Naive B cell (primary cell): Measurements from ENCODE around the gene COL25A1. TPM values are rescaled to one million over a fixed set of nuclear protein-coding genes. Genes with fewer than 3 reads are reported as not detected.
"Not testable (repeated sequence)": the region's sequence is repeated elsewhere in the genome, so short reads cannot be mapped to it uniquely, and the experiment has no call there.

Experiments
- ATAC-seq, 2 donors: fragments of 150-1000 bp; cut with Tn5 transposase; 2 replicates each; pipeline ENCODE4 v1.10.0; 2021; ENCODE audit warnings: low read depth in 2 of 2, mild to moderate bottlenecking in 2 of 2, moderate library complexity in 2 of 2
- DNase-seq: peaks from one replicate; pipeline ENCODE4 v3.0.0; 2022
- H3K27ac Mint-ChIP-seq, 6 donors: one replicate each; pipeline ENCODE4 v1.8.0; 2020 to 2022; ENCODE audit warnings: mild to moderate bottlenecking in 6 of 6, mixed read lengths in 6 of 6, moderate library complexity in 5 of 6, inconsistent platforms in 2 of 6
- H3K27me3 Mint-ChIP-seq, 3 donors: one replicate each; pipeline ENCODE4 v1.8.0; 2021 to 2022; ENCODE audit warnings: mixed read lengths in 3 of 3, mild to moderate bottlenecking in 1 of 3
- H3K36me3 Mint-ChIP-seq, 2 donors: one replicate each; pipeline ENCODE4 v1.8.0; 2020 to 2022; ENCODE audit warnings: mixed read lengths in 2 of 2, inconsistent platforms in 1 of 2, mild to moderate bottlenecking in 1 of 2
- H3K4me1 Mint-ChIP-seq, 3 donors: one replicate each; pipeline ENCODE4 v1.8.0; 2020 to 2022; ENCODE audit warnings: mixed read lengths in 3 of 3, inconsistent platforms in 1 of 3, mild to moderate bottlenecking in 1 of 3, moderate library complexity in 1 of 3
- H3K4me3 Mint-ChIP-seq, 8 donors: one replicate each; pipeline ENCODE4 v1.8.0; 2020 to 2022; ENCODE audit warnings: mild to moderate bottlenecking in 8 of 8, mixed read lengths in 8 of 8, moderate library complexity in 8 of 8, inconsistent platforms in 2 of 8
- H3K9me3 Mint-ChIP-seq, 7 donors: one replicate each; pipeline ENCODE4 v1.8.0; 2020 to 2022; ENCODE audit warnings: mixed read lengths in 7 of 7, mild to moderate bottlenecking in 5 of 7, inconsistent platforms in 2 of 7, moderate library complexity in 1 of 7
- polyA plus RNA-seq, 6 donors: library from polyadenylated mRNA; unstranded; fragments of 300-500 nt; fragmentation: Illumina TruSeq; gene quantifications; one replicate each; pipeline ENCODE4 v1.2.3, GENCODE V29; 2021; ENCODE audit warnings: low read depth in 6 of 6

COL25A1 gene
- polyA plus RNA-seq, 6 donors from 2014 or later: not detected

- DNase-seq (no peak), ATAC-seq (no peak)
- H3K27ac Mint-ChIP-seq: peak overlapping the region in 1 of 6 donors; percentile 23
- no peaks in the 10 kb centered on the region for H3K4me1 Mint-ChIP-seq
- H3K27me3 Mint-ChIP-seq: peaks cover 3 to 8% (median 5%) of the 10 kb centered on the region in 3 donors
- no peaks in the 10 kb centered on the region for H3K36me3 Mint-ChIP-seq
- H3K9me3 Mint-ChIP-seq: no peaks in the 10 kb centered on the region
- no peak overlapping the region for H3K4me3 Mint-ChIP-seq
Observed at GRCh38 chr4:108941904-108942430, 360.5 kb downstream of the COL25A1 start.

DNA sequence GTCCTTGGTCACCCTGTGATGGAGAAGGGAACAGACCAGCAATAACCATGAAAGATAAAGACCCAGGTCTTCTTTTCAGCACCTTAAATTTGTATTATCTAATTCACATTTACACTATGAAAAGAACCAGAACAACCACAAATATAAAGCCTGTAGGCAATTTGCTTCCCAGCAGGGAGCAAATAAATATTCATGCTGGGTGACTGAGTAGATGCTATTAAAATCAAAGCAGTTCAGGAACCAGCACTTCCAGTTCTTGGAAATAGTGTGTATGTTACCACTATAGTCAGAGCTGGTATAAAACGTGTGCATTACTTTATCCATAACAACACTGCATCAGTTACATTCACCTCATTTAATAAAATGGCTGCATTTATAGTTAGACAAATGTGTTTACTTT lies 361.8 kb downstream of the COL25A1 start:
- H3K27me3 Mint-ChIP-seq: peaks cover 0 to 8% (median 0%) of the 10 kb centered on the region in 3 donors
- H3K27ac Mint-ChIP-seq: no peak overlapping the region
- no peak for ATAC-seq
- H3K4me1 Mint-ChIP-seq: no peaks in the 10 kb centered on the region
- no peaks in the 10 kb centered on the region for H3K36me3 Mint-ChIP-seq
- DNase-seq: no peak
- no peaks in the 10 kb centered on the region for H3K9me3 Mint-ChIP-seq
- H3K4me3 Mint-ChIP-seq: no peak overlapping the region

GRCh38 chr4:108940149-108940548 lies 362.3 kb downstream of the COL25A1 start:
- ATAC-seq (no peak), DNase-seq (no peak)
- H3K27ac Mint-ChIP-seq: no peak overlapping the region
- peaks cover 0 to 8% (median 0%) of the 10 kb centered on the region in 3 donors for H3K27me3 Mint-ChIP-seq
- no peaks in the 10 kb centered on the region for H3K9me3 Mint-ChIP-seq
- H3K4me1 Mint-ChIP-seq: no peaks in the 10 kb centered on the region
- H3K4me3 Mint-ChIP-seq: no peak overlapping the region
- H3K36me3 Mint-ChIP-seq: no peaks in the 10 kb centered on the region

- ATAC-seq (no peak), DNase-seq (no peak)
- Mint-ChIP-seq H3K36me3 (no peaks in the 10 kb centered on the region), H3K27me3 (peaks cover 0 to 8% (median 5%) of the 10 kb centered on the region in 3 donors), H3K27ac (no peak overlapping the region), H3K4me1 (no peaks in the 10 kb centered on the region), H3K9me3 (peaks cover 0 to 5% (median 0%) of the 10 kb centered on the region in 7 donors), H3K4me3 (no peak overlapping the region)
Observed at GRCh38 chr4:108937066-108937465, 365.4 kb downstream of the COL25A1 start.

DNA sequence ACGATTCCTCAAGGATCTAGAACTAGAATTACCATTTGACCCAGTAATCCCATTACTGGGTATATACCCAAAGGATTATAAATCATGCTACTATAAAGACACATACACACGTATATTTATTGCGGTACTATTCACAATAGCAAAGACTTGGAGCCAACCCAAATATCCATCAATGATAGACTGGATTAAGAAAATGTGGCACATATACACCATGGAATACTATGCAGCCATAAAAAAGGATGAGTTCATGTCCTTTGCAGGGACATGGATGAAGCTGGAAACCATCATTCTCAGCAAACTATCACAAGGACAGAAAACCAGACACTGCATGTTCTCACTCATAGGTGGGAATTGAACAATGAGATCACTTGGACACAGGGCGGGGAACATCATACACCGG lies 368.5 kb downstream of the COL25A1 start:
- H3K4me1 Mint-ChIP-seq, H3K36me3 Mint-ChIP-seq, H3K27ac Mint-ChIP-seq, DNase-seq, H3K4me3 Mint-ChIP-seq, H3K9me3 Mint-ChIP-seq, ATAC-seq: not testable (repeated sequence)
- peaks cover 0 to 10% (median 8%) of the 10 kb centered on the region in 3 donors for H3K27me3 Mint-ChIP-seq

DNA sequence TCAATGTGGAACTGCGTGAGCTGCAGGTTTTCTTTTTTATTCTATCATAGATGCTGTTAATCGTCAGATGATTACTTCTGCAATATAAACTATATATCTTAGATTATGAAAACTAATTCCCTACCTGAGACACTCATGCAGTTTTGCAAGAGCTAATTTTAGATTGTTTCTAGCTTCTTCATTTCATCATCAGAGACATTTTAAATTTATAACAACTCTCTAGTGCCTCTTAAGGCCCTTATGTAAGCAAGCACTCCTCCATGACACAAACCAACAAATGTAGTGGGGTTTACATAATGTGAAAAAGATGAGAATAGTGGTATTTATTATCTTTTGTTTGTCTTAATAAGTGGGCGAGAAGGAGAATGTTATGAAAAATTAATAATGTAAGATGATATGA lies 369.4 kb downstream of the COL25A1 start:
- no peak for DNase-seq
- Mint-ChIP-seq H3K4me3 (no peak overlapping the region), H3K27ac (no peak overlapping the region), H3K36me3 (no peaks in the 10 kb centered on the region), H3K4me1 (no peaks in the 10 kb centered on the region), H3K9me3 (peaks cover 0 to 5% (median 0%) of the 10 kb centered on the region in 7 donors), H3K27me3 (peaks cover 0 to 10% (median 8%) of the 10 kb centered on the region in 3 donors)
- ATAC-seq: no peak

GRCh38 chr4:108931926-108932325 lies 370.5 kb downstream of the COL25A1 start:
- H3K4me1 Mint-ChIP-seq: no peaks in the 10 kb centered on the region
- no peak overlapping the region for H3K4me3 Mint-ChIP-seq
- ATAC-seq (no peak), DNase-seq (no peak)
- H3K9me3 Mint-ChIP-seq: peaks cover 0 to 5% (median 0%) of the 10 kb centered on the region in 7 donors
- H3K27me3 Mint-ChIP-seq: peaks cover 0 to 10% (median 0%) of the 10 kb centered on the region in 3 donors
- H3K27ac Mint-ChIP-seq: no peak overlapping the region
- H3K36me3 Mint-ChIP-seq: no peaks in the 10 kb centered on the region

DNA sequence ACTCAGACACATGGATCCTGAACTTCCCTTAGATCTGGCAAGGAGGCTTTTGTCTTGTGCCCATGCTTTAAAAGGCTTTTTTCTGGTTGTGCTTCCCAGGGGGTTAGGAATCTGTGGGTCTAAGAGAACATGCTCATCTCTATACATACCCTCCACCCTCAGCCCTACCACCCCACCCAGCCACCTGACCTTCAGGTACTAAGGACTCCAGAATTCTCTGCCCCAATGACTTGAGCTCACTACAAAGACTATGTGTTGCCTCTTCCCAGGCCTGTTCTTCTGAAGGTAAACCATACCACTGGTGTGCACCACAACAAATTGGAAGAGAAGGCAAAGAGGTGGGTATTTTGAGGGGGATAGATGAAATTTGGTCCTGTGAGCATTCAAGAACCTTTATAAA lies 372.3 kb downstream of the COL25A1 start:
- Mint-ChIP-seq H3K4me1 (no peaks in the 10 kb centered on the region), H3K36me3 (no peaks in the 10 kb centered on the region), H3K27ac (no peak overlapping the region), H3K27me3 (peaks cover 0 to 10% (median 2%) of the 10 kb centered on the region in 3 donors), H3K4me3 (no peak overlapping the region), H3K9me3 (peaks cover 0 to 5% (median 0%) of the 10 kb centered on the region in 7 donors)
- ATAC-seq (no peak), DNase-seq (no peak)

- Mint-ChIP-seq H3K4me1 (no peaks in the 10 kb centered on the region), H3K27ac (no peak overlapping the region)
- DNase-seq: no peak
Observed at GRCh38 chr4:108926781-108927180, 375.7 kb downstream of the COL25A1 start.

GRCh38 chr4:108926061-108926460 lies 376.4 kb downstream of the COL25A1 start:
- H3K9me3 Mint-ChIP-seq: no peaks in the 10 kb centered on the region

More at GRCh38 chr4:108926781-108927180, 375.7 kb downstream of the COL25A1 start:
- no peaks in the 10 kb centered on the region for H3K36me3 Mint-ChIP-seq
- no peak for ATAC-seq
- H3K9me3 Mint-ChIP-seq: no peaks in the 10 kb centered on the region
- peaks cover 4 to 5% (median 5%) of the 10 kb centered on the region in 3 donors for H3K27me3 Mint-ChIP-seq
- no peak overlapping the region for H3K4me3 Mint-ChIP-seq

DNA sequence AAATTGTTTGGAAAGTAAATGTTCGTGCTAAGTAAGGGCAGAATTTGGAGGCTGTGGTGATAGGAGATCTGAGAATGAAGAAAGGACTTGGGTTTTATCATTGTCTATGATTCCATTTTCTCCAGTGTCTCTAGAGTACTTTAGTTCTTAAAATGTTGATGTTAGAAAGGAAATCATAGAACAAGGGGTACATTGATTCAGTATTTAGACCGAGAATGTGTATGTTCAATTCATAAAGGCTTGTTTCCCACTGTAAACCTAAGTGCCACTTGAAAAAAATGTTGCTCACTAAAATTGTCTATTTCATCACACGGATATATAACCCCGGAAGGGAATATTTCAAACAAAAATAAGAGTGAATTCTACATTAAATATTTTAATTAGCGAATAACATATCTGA lies 380.3 kb downstream of the COL25A1 start:
- no peaks in the 10 kb centered on the region for H3K4me1 Mint-ChIP-seq
- H3K9me3 Mint-ChIP-seq: no peaks in the 10 kb centered on the region
- peaks cover 2 to 8% (median 4%) of the 10 kb centered on the region in 3 donors for H3K27me3 Mint-ChIP-seq
- no peak overlapping the region for H3K27ac Mint-ChIP-seq
- no peak for ATAC-seq
- H3K4me3 Mint-ChIP-seq: no peak overlapping the region
- H3K36me3 Mint-ChIP-seq: no peaks in the 10 kb centered on the region
- no peak for DNase-seq

More at GRCh38 chr4:108926061-108926460, 376.4 kb downstream of the COL25A1 start:
- no peak overlapping the region for H3K27ac Mint-ChIP-seq
- peaks cover 0 to 5% (median 4%) of the 10 kb centered on the region in 3 donors for H3K27me3 Mint-ChIP-seq
- ATAC-seq (no peak), DNase-seq (no peak)
- H3K4me1 Mint-ChIP-seq: no peaks in the 10 kb centered on the region
- no peak overlapping the region for H3K4me3 Mint-ChIP-seq
- H3K36me3 Mint-ChIP-seq: no peaks in the 10 kb centered on the region

GRCh38 chr4:108920395-108921087 lies 381.9 kb downstream of the COL25A1 start:
- no peak overlapping the region for H3K4me3 Mint-ChIP-seq
- no peak for ATAC-seq
- H3K27me3 Mint-ChIP-seq: peaks cover 4 to 13% (median 6%) of the 10 kb centered on the region in 3 donors
- no peaks in the 10 kb centered on the region for H3K9me3 Mint-ChIP-seq
- no peaks in the 10 kb centered on the region for H3K4me1 Mint-ChIP-seq
- H3K36me3 Mint-ChIP-seq: no peaks in the 10 kb centered on the region
- no peak overlapping the region for H3K27ac Mint-ChIP-seq
- DNase-seq: no peak

DNA sequence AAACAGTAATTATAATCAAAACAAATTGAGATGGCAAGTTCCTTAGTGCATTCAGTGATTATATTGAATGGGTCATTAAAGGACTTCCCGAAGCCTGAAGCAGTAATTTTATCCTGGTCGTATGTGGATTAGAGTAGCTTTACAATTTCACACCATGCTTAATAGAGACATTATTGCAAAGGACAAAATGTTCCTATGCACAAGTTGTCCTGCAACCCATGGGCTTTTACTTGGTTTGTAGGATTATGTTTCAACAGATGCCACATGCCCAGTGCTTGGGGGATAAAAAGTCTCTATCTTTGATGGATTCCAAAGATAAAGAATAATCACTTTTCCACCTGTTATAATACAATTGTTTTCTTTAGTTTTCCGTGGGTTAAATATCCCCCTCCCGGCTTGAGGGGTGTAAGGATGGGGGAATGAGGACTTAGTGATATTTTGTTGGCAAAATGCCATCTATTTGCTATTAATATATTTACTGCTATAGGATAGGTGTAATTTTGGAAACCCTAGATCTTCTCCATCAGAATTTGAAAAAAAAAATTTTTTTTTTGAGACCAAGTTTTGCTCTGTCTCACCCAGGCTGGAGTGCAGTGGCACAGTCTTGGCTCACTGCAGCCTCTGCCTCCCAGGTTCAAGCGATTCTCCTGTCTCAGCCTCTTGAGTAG lies 383.1 kb downstream of the COL25A1 start:
- no peaks in the 10 kb centered on the region for H3K36me3 Mint-ChIP-seq
- H3K9me3 Mint-ChIP-seq: no peaks in the 10 kb centered on the region
- H3K27me3 Mint-ChIP-seq: peaks cover 0 to 10% (median 6%) of the 10 kb centered on the region in 3 donors
- ATAC-seq (no peak), DNase-seq (no peak)
- no peak overlapping the region for H3K4me3 Mint-ChIP-seq
- no peak overlapping the region for H3K27ac Mint-ChIP-seq
- no peaks in the 10 kb centered on the region for H3K4me1 Mint-ChIP-seq

DNA sequence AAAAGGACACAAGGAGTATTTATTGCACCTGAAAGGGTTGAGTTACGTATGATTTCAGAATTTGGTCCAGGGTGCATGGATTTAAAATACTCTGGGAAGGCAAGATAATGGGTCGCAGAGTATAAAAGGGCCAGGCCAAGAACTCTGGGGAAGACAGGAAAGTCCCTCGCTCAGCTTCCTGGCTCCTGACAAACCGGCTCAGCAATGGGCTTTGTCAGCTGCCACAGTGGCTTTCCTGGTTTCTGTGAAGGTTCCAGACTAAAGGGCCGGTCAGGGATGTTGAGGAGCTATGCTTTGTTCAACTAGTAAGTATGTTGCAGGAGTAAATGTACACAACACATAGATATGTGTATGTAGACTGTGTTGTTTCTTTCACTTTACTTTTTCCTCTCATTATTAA lies 385.2 kb downstream of the COL25A1 start:
- no peak overlapping the region for H3K4me3 Mint-ChIP-seq
- peaks cover 0 to 8% (median 6%) of the 10 kb centered on the region in 3 donors for H3K27me3 Mint-ChIP-seq
- no peak for DNase-seq
- no peaks in the 10 kb centered on the region for H3K9me3 Mint-ChIP-seq
- ATAC-seq: no peak
- no peak overlapping the region for H3K27ac Mint-ChIP-seq
- no peaks in the 10 kb centered on the region for H3K4me1 Mint-ChIP-seq
- no peaks in the 10 kb centered on the region for H3K36me3 Mint-ChIP-seq
